ENCODE data around the gene ACAD11.

ACAD11 gene

DNA sequence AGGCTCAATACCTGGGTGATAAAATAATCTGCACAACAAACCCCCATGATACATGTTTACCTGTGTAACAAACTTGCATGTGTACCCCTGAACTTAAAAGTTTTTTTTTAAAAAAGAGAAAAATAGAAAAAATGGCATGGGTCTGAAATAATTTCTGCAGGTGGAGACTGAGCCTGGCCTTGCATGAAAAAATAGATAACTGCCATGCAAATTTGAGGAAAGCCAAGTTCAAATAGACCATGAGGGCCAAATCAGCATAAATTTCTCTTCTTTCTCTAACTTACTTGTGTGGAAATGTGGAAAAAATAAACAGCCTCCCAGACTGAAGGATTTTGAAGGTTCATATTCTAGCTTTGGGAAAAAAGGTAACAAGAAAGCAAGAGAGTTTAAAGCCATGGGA is 63.3 kb downstream of the ACAD11 start:
- H3K4me1 Mint-ChIP-seq, result no peaks in the 10 kb centered on the region
- no peaks in the 10 kb centered on the region for H3K9me3 Mint-ChIP-seq
- peaks cover 29% of the 10 kb centered on the region for H3K36me3 Mint-ChIP-seq (ENCODE audit: low read depth)
- no peak overlapping the region for H3K4me3 Mint-ChIP-seq
- DNase-seq, result no peak
- no peak overlapping the region for H3K27ac Mint-ChIP-seq
- no peaks in the 10 kb centered on the region for H3K27me3 Mint-ChIP-seq (ENCODE audit: low read depth, poor library complexity)
- TF ChIP-seq CTCF (IDR thresholded peaks at IDR 0.05), result no peak

GRCh38 chr3:132595014-132595413 is 64.6 kb downstream of the ACAD11 start:
- Mint-ChIP-seq H3K4me3 (no peak overlapping the region), H3K27ac (no peak overlapping the region), H3K4me1 (no peaks in the 10 kb centered on the region), H3K36me3 (ENCODE audit: low read depth) (peaks cover 40% of the 10 kb centered on the region), H3K9me3 (no peaks in the 10 kb centered on the region), H3K27me3 (ENCODE audit: low read depth, poor library complexity) (no peaks in the 10 kb centered on the region)
- TF ChIP-seq CTCF (IDR thresholded peaks at IDR 0.05), result no peak
- no peak for DNase-seq

GRCh38 chr3:132594498-132594897 is 65.1 kb downstream of the ACAD11 start:
- Mint-ChIP-seq H3K9me3 (no peaks in the 10 kb centered on the region), H3K27me3 (ENCODE audit: low read depth, poor library complexity) (no peaks in the 10 kb centered on the region), H3K4me3 (no peak overlapping the region), H3K36me3 (ENCODE audit: low read depth) (peaks cover 41% of the 10 kb centered on the region), H3K4me1 (no peaks in the 10 kb centered on the region), H3K27ac (no peak overlapping the region)
- TF ChIP-seq CTCF (IDR thresholded peaks at IDR 0.05), result no peak
- DNase-seq, result no peak

- Mint-ChIP-seq H3K27me3 (ENCODE audit: low read depth, poor library complexity) (no peaks in the 10 kb centered on the region), H3K9me3 (no peaks in the 10 kb centered on the region), H3K4me3 (no peak overlapping the region), H3K36me3 (ENCODE audit: low read depth) (peaks cover 44% of the 10 kb centered on the region), H3K27ac (no peak overlapping the region), H3K4me1 (no peaks in the 10 kb centered on the region)
- DNase-seq, result no peak
- TF ChIP-seq CTCF (IDR thresholded peaks at IDR 0.05), result no peak
Observed at GRCh38 chr3:132593947-132594323, 65.7 kb downstream of the ACAD11 start.

DNA sequence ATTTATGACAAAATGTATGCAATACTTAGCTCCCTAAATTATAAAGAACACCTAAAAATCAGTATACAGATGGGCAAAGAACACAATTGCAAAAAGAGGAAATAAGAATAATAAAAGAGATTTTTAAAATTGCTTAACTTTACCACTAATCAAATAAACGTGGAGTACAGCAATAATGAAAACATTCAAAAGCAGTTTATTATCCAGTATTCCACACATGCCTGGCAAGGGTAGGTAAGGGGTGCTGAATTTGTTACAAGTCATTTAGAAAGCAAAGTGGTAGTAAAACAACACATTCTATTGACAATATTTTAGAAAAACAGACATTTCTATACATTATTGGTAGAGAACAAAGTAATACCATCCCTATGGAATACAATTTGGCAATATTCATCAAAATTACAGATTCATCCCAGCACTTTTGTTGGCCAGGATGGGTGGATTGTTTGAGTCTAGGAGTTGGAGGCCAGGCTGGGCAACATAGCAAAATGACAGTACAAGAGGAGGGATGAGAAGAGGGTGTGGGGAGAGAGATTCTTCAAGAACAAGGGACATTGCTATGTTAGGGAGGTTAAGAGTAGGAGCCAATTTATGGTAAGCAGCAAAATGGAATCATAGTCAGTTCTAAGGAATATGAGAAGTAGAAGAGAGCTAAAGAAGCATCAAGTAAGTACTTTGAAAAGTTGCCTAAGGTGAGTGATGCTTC is 66.2 kb downstream of the ACAD11 start:
- no peak for DNase-seq
- H3K4me3 Mint-ChIP-seq, result no peak overlapping the region
- no peaks in the 10 kb centered on the region for H3K4me1 Mint-ChIP-seq
- peaks cover 39% of the 10 kb centered on the region for H3K36me3 Mint-ChIP-seq (ENCODE audit: low read depth)
- TF ChIP-seq CTCF (IDR thresholded peaks at IDR 0.05), result no peak
- H3K9me3 Mint-ChIP-seq, result no peaks in the 10 kb centered on the region
- H3K27me3 Mint-ChIP-seq (ENCODE audit: low read depth, poor library complexity), result no peaks in the 10 kb centered on the region
- H3K27ac Mint-ChIP-seq, result no peak overlapping the region

DNA sequence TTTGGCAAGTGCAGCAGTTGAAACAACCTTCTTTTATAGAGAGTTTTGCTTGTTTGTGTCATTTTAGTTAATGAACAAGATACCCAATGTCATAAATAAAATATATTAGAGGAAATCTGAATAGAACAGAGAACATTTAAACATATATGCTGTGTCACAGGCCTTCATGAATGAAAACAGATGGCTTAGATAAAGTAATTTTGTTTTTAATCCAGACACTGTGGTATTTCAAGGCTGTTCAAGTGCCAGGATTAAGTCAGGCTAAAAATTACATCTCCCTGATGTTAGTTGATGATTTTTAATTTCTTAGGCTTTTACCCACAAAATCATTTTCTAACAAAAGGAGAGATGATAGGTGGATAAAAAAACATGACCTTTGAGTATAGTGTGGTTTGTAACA is 67.4 kb downstream of the ACAD11 start:
- DNase-seq, result no peak
- peaks cover 42% of the 10 kb centered on the region for H3K36me3 Mint-ChIP-seq (ENCODE audit: low read depth)
- no peak overlapping the region for H3K4me3 Mint-ChIP-seq
- no peaks in the 10 kb centered on the region for H3K4me1 Mint-ChIP-seq
- no peak overlapping the region for H3K27ac Mint-ChIP-seq
- peaks cover 2% of the 10 kb centered on the region for H3K9me3 Mint-ChIP-seq
- H3K27me3 Mint-ChIP-seq (ENCODE audit: low read depth, poor library complexity), result no peaks in the 10 kb centered on the region
- TF ChIP-seq CTCF (IDR thresholded peaks at IDR 0.05), result no peak

All from nephron progenitor cell (in vitro differentiated cells).